Endodermal cell (in vitro differentiated cells): ENCODE measurements around the gene ITFG1. TPM values are rescaled to one million over a fixed set of nuclear protein-coding genes. Genes with fewer than 3 reads are reported as not detected.
A peak's percentile ranks its signal among the peaks of the same experiment; 100 is the strongest.

Experiments used
- DNase-seq: peaks from one replicate; pipeline ENCODE4 v3.0.0-alpha.2; 2017
- H3K27ac ChIP-seq: 2 replicates; pipeline ENCODE4 v1.5.1; 2013; ENCODE audit warnings: mild to moderate bottlenecking, low read depth, low read length, moderate library complexity
- H3K27me3 ChIP-seq: 2 replicates; pipeline ENCODE4 v1.6.1; 2013; ENCODE audit warnings: mild to moderate bottlenecking, low read length, moderate library complexity; ENCODE audit not compliant: insufficient read depth, control insufficient read depth, poor library complexity, severe bottlenecking
- H3K36me3 ChIP-seq: 2 replicates; pipeline ENCODE4 v1.7.0; 2013; ENCODE audit warnings: mild to moderate bottlenecking, low read length, moderate library complexity; ENCODE audit not compliant: control insufficient read depth, insufficient read depth
- H3K4me1 ChIP-seq: one replicate; pipeline ENCODE4 v1.7.0; 2013; ENCODE audit warnings: low read length; ENCODE audit not compliant: control insufficient read depth, insufficient read depth
- H3K4me3 ChIP-seq: 2 replicates; pipeline ENCODE4 v1.5.1; 2013; ENCODE audit warnings: mild to moderate bottlenecking, low read length, moderate library complexity
- H3K9ac ChIP-seq: 2 replicates; pipeline ENCODE4 v1.6.1; 2013; ENCODE audit warnings: mild to moderate bottlenecking, low read length, moderate library complexity; ENCODE audit not compliant: poor library complexity, severe bottlenecking; ENCODE audit errors: extremely low read depth
- H3K9me3 ChIP-seq: 2 replicates; pipeline ENCODE4 v1.6.1; 2013; ENCODE audit warnings: mild to moderate bottlenecking, low read length, moderate library complexity; ENCODE audit not compliant: control insufficient read depth
- H3K27ac Mint-ChIP-seq: 2 replicates; pipeline ENCODE4 v1.8.0; 2020; ENCODE audit warnings: mixed read lengths
- H3K27me3 Mint-ChIP-seq: 2 replicates; pipeline ENCODE4 v1.8.0; 2021; ENCODE audit warnings: mild to moderate bottlenecking, mixed read lengths; ENCODE audit not compliant: insufficient read depth
- H3K36me3 Mint-ChIP-seq: 2 replicates; pipeline ENCODE4 v1.8.0; 2020; ENCODE audit warnings: low read depth, mixed read lengths
- H3K4me1 Mint-ChIP-seq: 2 replicates; pipeline ENCODE4 v1.8.0; 2020; ENCODE audit warnings: mixed read lengths
- H3K4me3 Mint-ChIP-seq: 2 replicates; pipeline ENCODE4 v1.8.0; 2020; ENCODE audit warnings: mild to moderate bottlenecking, moderate library complexity, mixed read lengths
- H3K9me3 Mint-ChIP-seq: 2 replicates; pipeline ENCODE4 v1.8.0; 2020; ENCODE audit warnings: mild to moderate bottlenecking, mixed read lengths
- WGBS, 2 experiments: methylation state at CpG; one replicate each; pipeline versions ENCODE4 v1.1.5 to v1.1.7; 2013; ENCODE audit warnings: missing lambda C conversion rate in 2 of 2, mixed read lengths in 1 of 2; ENCODE audit not compliant: insufficient coverage in 1 of 2, insufficient read length in 1 of 2; 5-methylcytosine and 5-hydroxymethylcytosine counted together
- total RNA-seq, 2 donors: library from RNA; stranded (reverse); fragmentation: NEBNext Ultra II Directional in 1 of 2; extraction: Animal tissue kit (Norgen Biotek cat#: 25700) in 1 of 2; gene quantifications; 2 replicates in 1 of 2; 3 replicates in 1 of 2; pipeline ENCODE4 v1.2.1, GENCODE V29; 2021
- TF ChIP-seq, protein P1 (sequence below): fragments of 200-600 bp; sonication (generic); conservative IDR thresholded peaks from 2 replicates; pipeline ENCODE4 v1.5.0; 2021; ENCODE audit warnings: antibody characterized with exemption, mild to moderate bottlenecking

ITFG1 gene
- total RNA-seq, 2 donors from 2014 or later: 35.6 to 40.0 TPM

- TF ChIP-seq, protein P1, sequence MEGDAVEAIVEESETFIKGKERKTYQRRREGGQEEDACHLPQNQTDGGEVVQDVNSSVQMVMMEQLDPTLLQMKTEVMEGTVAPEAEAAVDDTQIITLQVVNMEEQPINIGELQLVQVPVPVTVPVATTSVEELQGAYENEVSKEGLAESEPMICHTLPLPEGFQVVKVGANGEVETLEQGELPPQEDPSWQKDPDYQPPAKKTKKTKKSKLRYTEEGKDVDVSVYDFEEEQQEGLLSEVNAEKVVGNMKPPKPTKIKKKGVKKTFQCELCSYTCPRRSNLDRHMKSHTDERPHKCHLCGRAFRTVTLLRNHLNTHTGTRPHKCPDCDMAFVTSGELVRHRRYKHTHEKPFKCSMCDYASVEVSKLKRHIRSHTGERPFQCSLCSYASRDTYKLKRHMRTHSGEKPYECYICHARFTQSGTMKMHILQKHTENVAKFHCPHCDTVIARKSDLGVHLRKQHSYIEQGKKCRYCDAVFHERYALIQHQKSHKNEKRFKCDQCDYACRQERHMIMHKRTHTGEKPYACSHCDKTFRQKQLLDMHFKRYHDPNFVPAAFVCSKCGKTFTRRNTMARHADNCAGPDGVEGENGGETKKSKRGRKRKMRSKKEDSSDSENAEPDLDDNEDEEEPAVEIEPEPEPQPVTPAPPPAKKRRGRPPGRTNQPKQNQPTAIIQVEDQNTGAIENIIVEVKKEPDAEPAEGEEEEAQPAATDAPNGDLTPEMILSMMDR: no peak
- H3K9me3 ChIP-seq: no peaks in the 10 kb centered on the region
- Mint-ChIP-seq H3K4me1 (peaks cover 16% of the 10 kb centered on the region), H3K4me3 (peak overlapping the region; percentile 64), H3K36me3 (no peaks in the 10 kb centered on the region), H3K27ac (no peak overlapping the region), H3K9me3 (no peaks in the 10 kb centered on the region), H3K27me3 (peaks cover 7% of the 10 kb centered on the region)
- H3K27me3 ChIP-seq: no peaks in the 10 kb centered on the region
- no peak overlapping the region for H3K27ac ChIP-seq
- H3K9ac ChIP-seq: peak overlapping the region; percentile 88
- WGBS, 2 experiments: 4% methylated on average over 8 of the region's 8 CpGs; no CpG with 5 or more reads in 1 of the 2 experiments
- no peak for DNase-seq
- H3K4me3 ChIP-seq: peak overlapping the region; percentile 85
- H3K36me3 ChIP-seq: peaks cover 6% of the 10 kb centered on the region
- H3K4me1 ChIP-seq: no peaks in the 10 kb centered on the region
Measured at GRCh38 chr16:47142486-47142820, 318.4 kb downstream of the ITFG1 start.

GRCh38 chr16:47141773-47142485 lies 318.9 kb downstream of the ITFG1 start:
- Histone ChIP-seq H3K27ac (no peak overlapping the region), H3K4me3 (peak overlapping the region; percentile 85), H3K27me3 (no peaks in the 10 kb centered on the region), H3K9me3 (no peaks in the 10 kb centered on the region), H3K9ac (peak overlapping the region; percentile 88), H3K4me1 (no peaks in the 10 kb centered on the region), H3K36me3 (peaks cover 6% of the 10 kb centered on the region)
- no peaks in the 10 kb centered on the region for H3K9me3 Mint-ChIP-seq
- DNase-seq: peak; percentile 96
- peak overlapping the region; percentile 64 for H3K4me3 Mint-ChIP-seq
- H3K4me1 Mint-ChIP-seq: peaks cover 16% of the 10 kb centered on the region
- H3K27ac Mint-ChIP-seq: no peak overlapping the region
- no peaks in the 10 kb centered on the region for H3K36me3 Mint-ChIP-seq
- TF ChIP-seq, protein P1: peak; percentile 94
- peaks cover 7% of the 10 kb centered on the region for H3K27me3 Mint-ChIP-seq
- WGBS, 2 experiments: 3 to 6% methylated on average over 18 to 26 of the region's 26 CpGs

DNA sequence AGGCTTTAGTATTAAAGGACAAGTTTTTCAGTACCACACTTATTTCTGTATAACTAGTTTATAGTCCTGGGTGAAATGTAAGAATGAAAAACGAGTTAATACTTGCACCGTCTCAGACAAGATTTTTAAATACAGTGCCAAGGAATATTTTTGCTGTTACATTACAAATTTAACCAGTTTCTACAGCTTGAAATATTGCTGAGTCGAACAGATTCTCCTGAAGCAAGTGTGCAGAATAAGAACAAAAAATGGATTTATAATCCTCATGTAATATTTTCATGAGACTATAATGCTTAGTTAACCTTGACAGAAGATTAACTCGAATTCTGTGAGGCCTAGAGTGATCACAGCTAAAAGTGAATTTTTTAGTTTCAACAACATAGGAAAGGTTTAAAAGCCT lies 320.2 kb downstream of the ITFG1 start:
- Mint-ChIP-seq H3K27me3 (peaks cover 6% of the 10 kb centered on the region), H3K4me3 (no peak overlapping the region), H3K4me1 (peaks cover 16% of the 10 kb centered on the region), H3K9me3 (no peaks in the 10 kb centered on the region), H3K27ac (no peak overlapping the region), H3K36me3 (no peaks in the 10 kb centered on the region)
- H3K27me3 ChIP-seq: no peaks in the 10 kb centered on the region
- H3K4me3 ChIP-seq: peak overlapping the region; percentile 85
- H3K36me3 ChIP-seq: peaks cover 6% of the 10 kb centered on the region
- DNase-seq: no peak
- no peaks in the 10 kb centered on the region for H3K4me1 ChIP-seq
- TF ChIP-seq, protein P1: no peak
- H3K9me3 ChIP-seq: no peaks in the 10 kb centered on the region
- 93 to 100% methylated on average over 1 to 3 of the region's 4 CpGs for WGBS, 2 experiments
- no peak overlapping the region for H3K9ac ChIP-seq
- no peak overlapping the region for H3K27ac ChIP-seq
